Endothelial cell (in vitro differentiated cells): ENCODE measurements around the gene IDH3A. TPM values are rescaled to one million over a fixed set of nuclear protein-coding genes. Genes with fewer than 3 reads are reported as not detected.

ENCODE experiments used
- DNase-seq: peaks from one replicate; pipeline ENCODE4 v3.0.0; 2021; ENCODE audit warnings: low spot score
- H3K27ac Mint-ChIP-seq: one replicate; pipeline ENCODE4 v1.8.0; 2021; ENCODE audit warnings: mixed read lengths, inconsistent platforms; ENCODE audit not compliant: unreplicated experiment
- H3K27me3 Mint-ChIP-seq: one replicate; pipeline ENCODE4 v1.8.0; 2021; ENCODE audit warnings: mild to moderate bottlenecking, moderate library complexity, mixed read lengths, inconsistent platforms; ENCODE audit not compliant: unreplicated experiment
- H3K36me3 Mint-ChIP-seq: one replicate; pipeline ENCODE4 v1.8.0; 2021; ENCODE audit warnings: mild to moderate bottlenecking, low read depth, mixed read lengths, inconsistent platforms; ENCODE audit not compliant: unreplicated experiment
- H3K4me1 Mint-ChIP-seq: one replicate; pipeline ENCODE4 v1.8.0; 2021; ENCODE audit warnings: mild to moderate bottlenecking, mixed read lengths, inconsistent platforms; ENCODE audit not compliant: unreplicated experiment
- H3K4me3 Mint-ChIP-seq: one replicate; pipeline ENCODE4 v1.8.0; 2021; ENCODE audit warnings: mild to moderate bottlenecking, mixed read lengths, inconsistent platforms; ENCODE audit not compliant: unreplicated experiment
- H3K9me3 Mint-ChIP-seq: one replicate; pipeline ENCODE4 v1.8.0; 2021; ENCODE audit warnings: mixed read lengths, inconsistent platforms; ENCODE audit not compliant: unreplicated experiment
- CTCF ChIP-seq: fragments of 200-600 bp; sonication (generic); IDR thresholded peaks from one replicate; pipeline ENCODE4 v1.5.0; 2021; ENCODE audit warnings: antibody characterized with exemption; ENCODE audit not compliant: unreplicated experiment
- total RNA-seq: library from RNA; stranded (reverse); fragmentation: NEBNext Ultra II Directional; extraction: Animal tissue kit (Norgen Biotek cat#: 25700); gene quantifications from one replicate; pipeline ENCODE4 v1.2.1, GENCODE V29; 2021; ENCODE audit not compliant: unreplicated experiment

IDH3A gene
- total RNA-seq, 1 donor from 2014 or later: 19.9 TPM

DNA sequence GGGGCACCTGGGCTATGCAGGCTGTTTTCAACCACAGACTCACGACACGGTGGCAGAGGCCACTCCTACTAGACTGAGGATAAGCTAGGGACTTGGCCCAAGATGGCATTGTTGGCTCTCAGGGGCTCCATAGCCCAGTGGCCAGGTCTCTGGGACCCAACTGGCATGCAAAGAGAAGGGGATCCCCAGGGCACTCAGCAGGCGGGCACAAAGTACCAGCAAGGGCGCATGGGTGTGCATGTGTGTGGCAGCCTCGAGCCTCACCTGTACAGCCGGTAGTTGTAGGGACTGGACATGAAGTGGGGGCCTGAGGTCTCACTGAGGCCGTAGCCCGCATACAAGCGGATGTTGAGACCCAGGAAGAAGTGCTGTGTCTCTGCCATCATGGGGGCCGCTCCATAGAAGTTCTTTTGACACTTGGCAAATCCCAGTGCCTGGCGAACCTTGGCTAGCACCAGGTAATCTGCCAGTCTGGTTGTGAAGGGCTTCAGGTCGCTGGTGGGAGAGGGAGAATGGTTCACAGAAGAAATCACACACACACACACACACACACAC lies 30.2 kb downstream of the IDH3A start:
- TF ChIP-seq CTCF: no peak
- no peak overlapping the region for H3K27ac Mint-ChIP-seq

GRCh38 chr15:78179906-78180305 lies 30.7 kb downstream of the IDH3A start:
- H3K36me3 Mint-ChIP-seq: no peaks in the 10 kb centered on the region
- H3K27me3 Mint-ChIP-seq: peaks cover 5% of the 10 kb centered on the region
- H3K9me3 Mint-ChIP-seq: no peaks in the 10 kb centered on the region
- no peak for TF ChIP-seq CTCF
- no peak overlapping the region for H3K4me3 Mint-ChIP-seq
- no peak overlapping the region for H3K27ac Mint-ChIP-seq
- no peak for DNase-seq
- no peaks in the 10 kb centered on the region for H3K4me1 Mint-ChIP-seq

More for the DNA sequence above, 30.2 kb downstream of the IDH3A start:
- H3K4me1 Mint-ChIP-seq: no peaks in the 10 kb centered on the region
- no peaks in the 10 kb centered on the region for H3K36me3 Mint-ChIP-seq
- no peaks in the 10 kb centered on the region for H3K9me3 Mint-ChIP-seq
- peaks cover 5% of the 10 kb centered on the region for H3K27me3 Mint-ChIP-seq
- DNase-seq: no peak
- no peak overlapping the region for H3K4me3 Mint-ChIP-seq

GRCh38 chr15:78182336-78182700 lies 33.2 kb downstream of the IDH3A start:
- H3K27ac Mint-ChIP-seq: no peak overlapping the region
- no peaks in the 10 kb centered on the region for H3K36me3 Mint-ChIP-seq
- no peak for DNase-seq
- H3K27me3 Mint-ChIP-seq: peaks cover 3% of the 10 kb centered on the region
- H3K4me1 Mint-ChIP-seq: no peaks in the 10 kb centered on the region
- H3K4me3 Mint-ChIP-seq: no peak overlapping the region
- no peaks in the 10 kb centered on the region for H3K9me3 Mint-ChIP-seq
- TF ChIP-seq CTCF: no peak

GRCh38 chr15:78182821-78183220 lies 33.7 kb downstream of the IDH3A start:
- TF ChIP-seq CTCF: no peak
- H3K4me3 Mint-ChIP-seq: no peak overlapping the region
- no peak for DNase-seq
- no peak overlapping the region for H3K27ac Mint-ChIP-seq
- H3K36me3 Mint-ChIP-seq: no peaks in the 10 kb centered on the region
- peaks cover 3% of the 10 kb centered on the region for H3K27me3 Mint-ChIP-seq
- H3K4me1 Mint-ChIP-seq: no peaks in the 10 kb centered on the region
- H3K9me3 Mint-ChIP-seq: no peaks in the 10 kb centered on the region

DNA sequence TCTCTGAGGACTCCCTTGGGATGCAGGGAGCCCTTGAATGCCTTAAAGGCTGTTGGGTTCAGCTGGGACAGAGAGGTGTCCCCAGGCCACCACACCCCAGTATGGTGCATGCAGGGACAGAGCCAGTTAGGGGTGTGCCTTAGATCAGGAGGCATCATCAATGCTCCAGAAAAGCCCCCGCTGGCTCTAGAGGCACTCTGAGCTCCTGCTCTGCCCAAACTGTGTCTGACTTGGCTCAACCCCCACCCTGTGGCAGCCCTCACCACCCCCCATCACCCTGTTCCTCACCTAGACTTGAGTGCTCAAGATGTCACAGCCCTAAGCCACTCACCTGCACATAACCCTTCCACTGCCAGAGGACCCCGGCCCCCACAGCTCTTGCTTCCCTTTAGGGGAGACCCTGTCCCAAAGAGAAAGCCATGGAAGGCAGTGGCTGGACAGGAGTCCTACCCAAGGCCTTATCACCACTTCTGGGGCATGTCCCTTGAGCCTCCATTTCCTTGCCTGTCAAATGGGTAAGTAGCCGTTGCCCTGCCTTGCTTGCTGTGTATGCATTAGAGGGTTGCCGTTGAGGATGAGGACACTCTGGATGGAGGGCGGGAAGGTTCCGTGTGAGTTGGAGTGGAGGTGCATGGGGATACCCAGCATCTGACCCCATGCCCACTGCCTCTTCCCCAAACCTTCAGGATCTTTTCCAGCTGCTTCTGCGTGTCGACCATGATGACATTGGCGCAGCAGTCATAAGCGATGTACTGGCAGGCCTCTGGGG lies 43.8 kb downstream of the IDH3A start:
- Mint-ChIP-seq H3K27me3 (peaks cover 5% of the 10 kb centered on the region), H3K4me1 (peaks cover 7% of the 10 kb centered on the region), H3K36me3 (no peaks in the 10 kb centered on the region), H3K9me3 (no peaks in the 10 kb centered on the region), H3K4me3 (no peak overlapping the region), H3K27ac (no peak overlapping the region)
- no peak for TF ChIP-seq CTCF
- DNase-seq: no peak
